Spleen (tissue), 7 donors: Measurements from ENCODE around the gene RBM47.

ENCODE experiments used
- CTCF ChIP-seq, 11 experiments: fragments of 200-600 bp in 7 of 11; fragments of 450-650 bp in 4 of 11; sonication (generic) in 4 of 11; IDR thresholded peaks in 8 of 11; conservative IDR thresholded peaks in 3 of 11; 1 replicate in 7 of 11; 2 replicates in 4 of 11; pipeline versions ENCODE4 v1.4.0 to v1.8.0; 2016 to 2021; ENCODE audit warnings: antibody characterized with exemption in 11 of 11, inconsistent platforms in 4 of 11, mild to moderate bottlenecking in 1 of 11
- POLR2A ChIP-seq, 3 donors: fragments of 450-650 bp; IDR thresholded peaks; one replicate each; pipeline ENCODE4 v1.5.1; 2017; ENCODE audit warnings: antibody characterized with exemption in 3 of 3, mild to moderate bottlenecking in 1 of 3
- POLR2AphosphoS5 ChIP-seq, 3 donors: sonication (generic); formaldehyde crosslinking; IDR thresholded peaks; one replicate each; pipeline ENCODE4 v1.5.1; 2017; ENCODE audit warnings: antibody characterized with exemption in 3 of 3
- donor health status: DM: no; HTN: no; CAD: no; lungs with moderate emphysema.
- donor health status: DM: no; HTN: no; CAD: no.
- donor health status: DM: no; HTN: no; CAD: no.

GRCh38 chr4:40586729-40587128, 42.9 kb downstream of the RBM47 start:
- TF ChIP-seq CTCF (IDR thresholded peaks at IDR 0.05 in 8 of 11, conservative IDR thresholded peaks at IDR 0.05 in 3 of 11) (no peak), POLR2A (IDR thresholded peaks at IDR 0.05) (no peak), POLR2AphosphoS5 (IDR thresholded peaks at IDR 0.05) (peak in 1 of 3 donors; percentile 61)
